CD1c-positive myeloid dendritic cell (primary cell): Measurements from ENCODE around the gene TMEM108.
A peak's percentile ranks its signal among the peaks of the same experiment; 100 is the strongest.

Experiments
- DNase-seq: peaks from one replicate; pipeline ENCODE4 v3.0.0-alpha.2; 2016; ENCODE audit errors: extremely low spot score

The TMEM108 gene

DNA sequence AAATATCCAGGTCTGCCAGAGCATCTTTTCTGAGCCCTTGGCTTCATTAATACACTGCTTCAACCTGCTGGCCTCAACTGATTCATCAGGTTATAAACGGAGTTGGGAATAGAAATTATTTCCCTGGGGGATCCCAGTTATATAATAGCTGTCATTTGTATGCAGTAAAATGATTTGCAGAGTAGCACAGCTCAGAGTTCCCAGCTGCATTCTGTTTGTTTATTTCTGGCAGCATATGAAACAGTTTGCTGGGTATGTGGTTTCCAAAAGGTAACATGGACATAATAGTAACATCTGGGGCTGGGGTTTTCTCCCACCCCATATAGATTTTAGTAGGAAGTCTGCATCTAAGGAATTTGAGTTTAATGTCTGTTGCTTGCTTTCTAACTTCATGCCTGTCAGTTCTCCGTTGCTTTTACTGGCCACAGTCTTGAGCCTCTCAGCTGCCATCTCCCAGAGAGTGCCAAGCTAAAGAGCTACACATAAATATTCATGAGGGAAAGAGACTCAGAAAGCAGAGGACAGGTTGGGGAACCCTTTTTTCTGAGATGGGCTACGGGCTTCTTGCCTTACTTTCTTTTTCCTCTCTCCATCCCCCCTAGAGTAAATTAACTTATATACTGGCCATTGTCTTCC, 124.6 kb downstream of the TMEM108 start:
- DNase-seq = no peak

DNA sequence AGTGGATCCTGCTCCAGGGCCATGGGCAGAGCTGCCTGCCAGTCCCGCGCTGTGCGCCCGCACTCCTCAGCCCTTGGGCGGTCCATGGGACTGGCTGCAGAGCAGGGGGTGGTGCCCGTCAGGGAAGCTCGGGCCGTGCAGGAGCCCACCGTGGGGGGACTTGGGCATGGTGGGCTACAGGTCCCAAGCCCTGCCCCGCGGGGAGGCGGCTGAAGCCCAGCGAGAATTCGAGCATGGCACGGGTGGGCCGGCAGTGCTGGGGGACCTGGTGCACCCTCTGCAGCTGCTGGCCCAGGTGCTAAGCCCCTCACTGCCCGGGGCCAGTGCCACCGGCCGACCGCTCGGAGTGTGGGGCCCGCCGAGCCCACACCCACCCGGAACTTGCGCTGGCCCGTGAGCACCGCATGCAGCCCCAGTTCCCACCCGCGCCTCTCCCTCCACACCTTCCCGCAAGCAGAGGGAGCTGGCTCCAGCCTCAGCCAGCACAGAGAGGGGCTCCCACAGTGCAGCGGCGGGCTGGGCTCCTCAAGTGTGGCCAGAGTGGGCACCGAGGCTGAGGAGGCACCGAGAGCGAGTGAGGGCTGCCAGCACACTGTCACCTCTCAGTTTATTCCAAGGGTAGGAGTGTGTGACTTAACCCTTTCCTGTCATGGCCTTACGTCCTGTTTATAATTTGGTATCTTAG, 129.3 kb downstream of the TMEM108 start:
- no peak for DNase-seq

DNA sequence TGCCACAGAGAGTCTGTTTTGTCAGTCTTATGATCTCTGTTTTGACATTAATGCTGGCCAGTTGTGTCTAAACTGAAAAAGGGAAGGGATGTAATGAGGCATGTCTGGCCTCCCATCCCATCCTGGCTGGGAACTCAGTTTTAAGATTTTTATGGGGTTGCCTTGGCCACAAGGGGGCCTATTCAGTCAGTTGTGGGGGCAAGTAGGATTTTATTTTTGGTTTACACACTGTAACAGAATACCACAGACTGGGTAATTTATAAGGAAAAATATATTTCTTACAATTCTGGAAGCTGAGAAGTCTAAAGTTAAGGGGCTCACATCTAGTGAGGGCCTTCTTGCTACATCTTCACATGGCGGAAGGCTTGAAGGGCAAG, 129.8 kb downstream of the TMEM108 start:
- no peak for DNase-seq

DNA sequence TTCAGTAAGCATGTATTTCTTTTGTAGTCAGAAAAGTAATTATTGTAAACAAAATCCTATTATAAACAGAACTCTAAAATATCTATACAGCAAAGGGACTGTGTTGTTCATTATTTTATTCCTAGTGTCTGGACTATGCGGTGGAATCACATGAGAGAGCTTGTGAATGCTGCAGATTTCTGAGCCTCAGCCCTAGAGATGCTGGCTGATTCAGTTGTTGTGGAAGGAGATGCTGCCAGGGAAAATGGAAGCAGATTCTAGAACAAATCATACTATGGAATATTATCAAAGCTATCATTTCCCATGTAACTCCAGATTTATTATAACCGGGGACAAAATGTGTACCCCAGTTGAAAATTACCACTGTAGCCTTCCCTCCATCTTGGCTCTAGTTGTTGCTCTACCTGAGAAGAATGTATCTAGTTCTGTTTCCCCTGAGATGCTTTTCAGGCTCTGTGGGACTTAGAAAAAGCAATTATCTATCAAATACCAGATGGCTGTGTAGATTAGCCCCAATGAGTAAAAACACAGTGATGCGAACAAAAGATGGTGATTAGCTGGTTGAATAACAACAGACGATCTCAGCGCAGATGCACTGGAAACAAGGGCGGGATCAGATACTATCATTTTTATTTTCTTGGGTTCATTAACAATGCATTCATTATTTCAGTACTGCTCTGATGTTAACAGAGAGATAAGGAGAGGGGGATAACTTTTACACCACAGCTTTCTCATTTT, 131.3 kb downstream of the TMEM108 start:
- no peak for DNase-seq

DNA sequence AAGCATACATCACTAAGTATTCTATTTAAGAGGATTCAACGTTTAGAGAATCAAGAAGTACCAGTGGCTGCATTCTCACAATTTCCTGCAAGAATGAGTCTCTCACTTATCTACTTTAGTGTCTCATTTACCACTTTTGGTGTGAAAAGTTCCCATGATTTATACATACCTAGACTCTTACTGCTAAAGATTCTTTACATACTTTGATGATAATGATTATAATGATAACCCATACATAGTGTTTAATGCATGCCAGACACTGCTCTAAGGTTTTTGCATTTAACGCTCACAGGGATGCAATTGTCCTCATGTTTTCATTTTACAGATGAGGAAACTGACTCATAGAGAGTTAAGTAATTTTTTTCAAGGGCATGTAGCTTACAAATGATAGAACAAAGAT, 133.6 kb downstream of the TMEM108 start:
- DNase-seq = no peak

DNA sequence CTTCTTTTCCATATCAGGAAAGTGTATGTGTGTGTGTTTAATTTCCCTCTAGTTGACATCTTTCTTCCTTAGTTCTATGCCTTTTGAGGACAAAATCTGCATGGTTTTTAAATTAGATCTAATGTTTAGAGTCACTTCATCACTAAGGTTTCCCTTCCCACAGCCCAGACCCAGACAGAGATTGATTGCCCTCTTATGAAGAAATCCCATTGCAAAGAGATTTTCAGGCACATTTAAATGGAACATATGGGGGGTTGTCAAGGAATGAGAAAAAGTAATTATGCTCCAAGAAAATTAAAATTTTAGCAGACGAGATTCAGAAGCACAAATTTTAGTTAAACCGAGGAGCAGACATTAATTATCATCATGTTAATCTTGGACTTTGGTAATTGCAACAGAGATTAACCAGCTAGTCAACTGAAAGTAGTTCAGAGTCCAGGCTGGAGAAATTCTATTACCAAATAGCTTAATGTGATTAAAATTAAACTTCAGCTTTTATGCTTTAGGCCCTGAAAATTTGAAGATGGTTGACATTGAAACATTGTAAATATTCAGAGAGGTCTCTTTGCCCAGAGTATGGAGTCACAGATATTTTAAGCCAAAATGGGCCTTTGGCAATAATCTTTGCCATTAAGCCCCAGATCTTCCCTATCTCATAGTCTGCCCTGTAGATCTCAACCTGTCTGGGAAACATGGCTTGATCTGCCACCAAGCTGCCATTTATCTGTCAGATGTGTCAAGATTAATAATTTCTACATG, 143.4 kb downstream of the TMEM108 start:
- DNase-seq = no peak

DNA sequence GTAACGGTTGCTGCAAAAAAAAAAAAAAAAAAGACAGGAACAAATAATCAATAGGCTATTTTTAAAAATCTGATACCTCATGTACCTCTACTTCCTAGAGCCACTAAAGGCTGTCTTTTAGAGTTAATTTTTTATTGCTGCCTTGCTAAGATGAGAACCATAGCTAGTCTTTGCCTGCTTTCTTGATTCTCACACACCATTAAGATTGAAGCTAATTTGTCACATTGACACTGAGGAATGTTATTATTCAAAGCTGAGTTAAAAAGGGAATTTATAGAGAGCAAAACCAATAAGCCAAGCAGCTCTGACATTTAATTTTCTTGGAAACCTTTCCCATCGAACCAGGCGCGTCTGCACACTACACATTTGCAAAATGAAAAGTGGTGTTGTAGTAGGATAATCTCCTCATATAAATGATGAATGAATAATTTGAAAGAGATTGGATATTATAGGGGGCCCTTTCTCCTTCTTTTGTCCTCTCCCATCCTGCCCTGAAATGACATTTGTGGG, 149.7 kb downstream of the TMEM108 start:
- DNase-seq = no peak

DNA sequence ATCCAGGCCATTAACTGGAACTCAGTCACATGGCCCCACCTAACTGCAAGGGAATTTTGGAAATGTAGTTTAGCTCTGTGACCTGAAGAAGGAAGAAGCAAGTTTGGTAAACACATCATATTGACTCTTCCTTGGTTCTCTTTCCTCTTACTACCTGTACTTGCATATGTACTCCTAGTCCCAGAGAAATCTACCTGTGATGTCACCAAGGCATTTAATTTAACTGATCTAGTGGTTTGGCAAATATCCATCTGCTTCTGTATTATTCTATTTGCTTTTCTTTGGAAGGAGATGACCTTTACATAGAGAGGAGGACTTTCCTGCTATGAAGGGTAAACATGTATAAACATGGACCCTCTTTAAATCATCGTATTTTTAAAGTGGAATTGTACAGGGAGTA, 150.8 kb downstream of the TMEM108 start:
- DNase-seq = no peak

DNA sequence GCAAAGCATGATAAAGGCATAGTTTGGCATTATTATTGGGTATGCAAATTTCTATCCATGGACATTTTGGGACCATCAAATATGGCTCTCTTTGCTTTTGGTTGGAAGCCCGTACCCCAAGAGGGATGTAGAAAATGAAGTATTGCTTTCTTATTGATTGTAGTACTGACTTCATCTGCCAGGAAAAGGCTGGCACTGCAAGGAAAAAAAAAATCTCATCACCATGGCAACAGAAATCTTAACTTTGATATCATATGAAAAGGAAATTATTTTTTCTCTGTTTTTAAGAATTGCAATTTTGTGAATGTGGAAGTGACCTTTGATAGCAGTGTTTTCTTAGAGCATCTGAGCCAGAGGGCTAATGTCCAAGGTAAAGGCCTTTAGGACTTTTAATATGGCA, 151.7 kb downstream of the TMEM108 start:
- no peak for DNase-seq

DNA sequence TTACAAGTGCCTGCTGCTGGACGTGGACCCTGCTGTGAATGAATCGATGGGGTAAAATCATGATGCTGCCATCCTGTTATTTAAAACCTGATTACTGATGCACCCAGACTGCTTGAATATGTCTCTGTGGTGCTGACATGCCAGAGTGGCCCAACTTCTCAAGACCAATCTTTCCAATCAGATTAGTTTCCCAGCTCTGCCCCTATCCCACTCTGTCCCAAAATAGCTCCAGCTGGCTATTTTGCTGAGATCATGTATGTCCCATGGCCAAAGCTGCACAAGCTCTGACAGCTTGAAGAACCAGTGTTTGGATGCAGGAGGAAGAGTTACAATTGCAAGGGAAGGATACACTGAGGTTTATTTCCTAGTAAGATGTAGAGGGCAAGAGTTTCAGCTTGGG, 153.6 kb downstream of the TMEM108 start:
- DNase-seq = no peak

DNA sequence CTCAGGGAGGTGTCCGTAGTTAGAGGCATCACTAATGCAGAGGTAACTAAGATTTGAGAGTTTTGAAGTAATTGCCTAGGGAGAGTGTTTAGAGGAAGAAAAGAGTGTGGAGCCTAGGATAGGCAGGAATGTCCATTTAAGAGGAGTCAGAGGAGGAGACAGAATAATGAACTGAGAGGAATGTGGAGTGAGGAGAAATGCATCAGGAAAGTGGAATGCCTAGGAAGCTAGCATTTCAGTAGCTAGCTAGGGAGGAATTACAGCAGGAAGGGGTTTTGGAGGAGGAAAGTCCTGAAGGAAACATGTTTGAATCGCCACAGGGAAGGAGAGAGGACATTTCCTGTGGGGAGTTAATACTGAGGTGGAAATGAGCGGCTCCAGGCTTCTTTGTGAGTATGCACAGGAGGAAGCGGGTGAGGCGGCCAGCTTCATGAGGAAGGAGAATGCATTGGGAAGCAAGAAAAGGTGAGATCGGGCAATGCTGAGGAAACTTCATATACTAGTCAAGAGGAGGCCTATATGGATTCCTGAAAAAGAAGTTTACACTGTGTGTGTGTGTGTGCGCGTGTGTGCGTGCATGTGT, 154.3 kb downstream of the TMEM108 start:
- no peak for DNase-seq

DNA sequence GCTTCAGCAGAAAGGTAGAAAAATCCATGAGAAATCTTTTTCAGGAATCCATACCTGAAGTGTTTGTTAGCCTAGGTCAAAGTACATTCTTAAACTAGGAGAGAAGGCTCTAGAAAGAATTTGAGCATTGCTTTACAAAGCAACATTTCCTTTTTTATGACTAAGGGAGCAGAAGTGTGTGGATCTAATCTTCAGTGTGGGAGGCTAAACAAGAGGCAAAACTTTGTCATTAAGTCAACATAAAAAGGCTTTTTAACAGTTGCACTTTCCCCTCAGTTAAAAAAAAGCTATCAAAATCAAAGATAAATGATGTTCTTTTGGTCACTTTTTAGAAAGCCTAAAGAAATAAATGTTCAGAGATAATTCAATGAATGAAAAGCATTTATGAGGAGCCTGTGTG, 154.8 kb downstream of the TMEM108 start:
- DNase-seq = no peak

DNA sequence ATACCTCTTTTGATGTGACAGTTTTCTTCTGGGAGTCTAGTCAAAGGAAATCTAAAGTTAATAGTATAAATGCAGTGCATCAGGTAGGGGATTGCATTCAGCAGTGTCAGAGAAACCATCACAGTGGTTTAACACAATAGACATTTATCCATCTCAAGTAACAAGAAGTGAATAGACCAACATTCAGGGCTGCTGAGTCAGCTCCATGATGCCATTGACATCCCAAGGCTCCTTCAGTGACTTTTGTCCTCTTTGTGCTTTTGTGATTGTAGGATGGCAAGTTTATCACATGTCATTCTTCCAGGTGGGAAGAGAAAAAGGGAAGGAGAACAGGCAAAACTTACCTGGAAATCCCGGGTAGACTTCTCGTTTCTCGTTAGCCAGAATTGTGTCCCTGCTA, 158.3 kb downstream of the TMEM108 start:
- DNase-seq = no peak

DNA sequence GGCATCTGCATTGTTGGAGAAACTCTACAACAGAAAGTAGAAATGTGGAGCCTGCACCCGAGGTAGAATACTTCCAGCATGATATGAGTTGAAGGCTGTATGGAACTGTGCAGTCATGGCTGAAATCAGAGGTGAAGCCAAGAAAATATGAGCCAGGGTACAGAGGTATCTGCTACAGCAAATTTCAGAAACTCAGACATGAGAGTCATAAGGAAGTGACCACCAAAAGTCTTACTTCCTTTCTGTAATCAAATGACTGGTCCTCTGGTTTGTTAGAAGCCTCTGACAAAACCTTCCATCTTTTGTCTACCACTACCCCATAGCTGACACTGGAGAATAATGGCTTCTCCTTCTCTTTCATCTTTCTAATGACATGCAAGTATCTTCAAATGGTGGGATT, 159.4 kb downstream of the TMEM108 start:
- DNase-seq = no peak

DNA sequence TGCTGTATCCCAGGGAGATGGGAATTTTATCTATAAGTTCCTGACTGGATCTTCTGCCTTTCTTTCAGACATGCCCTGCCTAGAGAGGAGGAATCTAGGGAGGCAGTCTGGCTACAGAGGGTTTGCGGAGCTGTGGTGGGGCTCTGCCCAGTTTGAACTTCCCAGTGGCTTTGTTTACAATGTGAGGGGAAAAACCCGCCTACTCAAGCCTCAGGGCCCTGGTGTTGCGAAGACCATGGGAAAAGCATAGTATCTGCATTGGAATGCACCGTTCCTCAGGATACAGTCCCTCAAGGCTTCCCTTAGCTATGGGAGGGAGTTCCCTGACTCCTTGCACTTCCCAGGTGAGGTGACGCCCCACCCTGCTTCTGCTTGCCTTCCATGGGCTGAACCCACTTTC, 168.7 kb downstream of the TMEM108 start:
- no peak for DNase-seq

DNA sequence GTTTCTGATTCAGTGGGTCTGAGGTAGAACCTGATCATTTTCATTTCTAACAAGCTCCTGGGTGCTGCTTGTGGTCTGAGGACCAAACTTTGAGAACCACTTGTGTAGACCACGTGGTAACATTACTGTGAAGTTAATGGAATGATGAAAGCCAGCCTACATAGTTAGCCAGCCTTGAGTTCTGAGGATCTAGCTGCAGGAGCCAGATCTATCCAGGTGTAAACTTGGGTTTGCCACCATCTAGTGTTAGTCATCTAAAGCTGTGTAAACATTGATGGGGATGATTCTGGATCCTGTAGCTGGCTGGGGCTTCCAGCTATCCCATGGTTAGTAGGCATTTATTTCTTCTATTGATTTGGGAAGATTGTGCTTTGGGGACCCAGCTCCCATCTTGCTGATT, 170.0 kb downstream of the TMEM108 start:
- no peak for DNase-seq

DNA sequence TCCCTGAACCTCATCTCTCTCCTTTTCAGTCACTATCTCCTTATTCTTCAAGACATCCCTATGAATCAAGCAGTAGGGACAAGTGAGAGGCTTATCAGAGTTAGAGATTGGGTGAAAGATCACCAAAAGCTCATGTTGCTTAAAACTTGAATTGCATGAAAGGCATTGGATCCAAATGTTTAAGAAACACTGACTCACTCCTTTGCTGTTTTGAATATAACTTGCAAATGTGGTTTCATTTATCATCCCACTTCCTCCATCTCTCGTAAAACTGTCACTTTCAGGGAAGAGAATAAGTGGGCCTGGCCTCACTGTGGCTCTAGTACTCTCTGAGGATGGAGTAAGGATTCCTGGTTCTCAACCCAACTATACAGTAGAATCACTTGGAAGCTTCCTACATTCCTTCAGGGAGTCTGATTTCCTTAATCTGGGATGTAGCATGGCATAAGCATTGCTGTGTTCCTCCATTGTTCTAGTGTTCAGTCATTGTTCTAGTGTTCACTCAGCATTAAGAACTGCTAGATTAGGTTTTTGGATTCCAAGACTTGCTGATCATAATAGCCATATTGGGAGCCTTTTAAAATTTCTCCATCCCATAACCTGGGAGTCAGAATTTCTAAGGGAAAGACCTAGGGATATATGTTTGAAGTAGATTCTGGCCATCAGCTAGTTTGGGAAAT, 171.8 kb downstream of the TMEM108 start:
- DNase-seq = peak; percentile 55

DNA sequence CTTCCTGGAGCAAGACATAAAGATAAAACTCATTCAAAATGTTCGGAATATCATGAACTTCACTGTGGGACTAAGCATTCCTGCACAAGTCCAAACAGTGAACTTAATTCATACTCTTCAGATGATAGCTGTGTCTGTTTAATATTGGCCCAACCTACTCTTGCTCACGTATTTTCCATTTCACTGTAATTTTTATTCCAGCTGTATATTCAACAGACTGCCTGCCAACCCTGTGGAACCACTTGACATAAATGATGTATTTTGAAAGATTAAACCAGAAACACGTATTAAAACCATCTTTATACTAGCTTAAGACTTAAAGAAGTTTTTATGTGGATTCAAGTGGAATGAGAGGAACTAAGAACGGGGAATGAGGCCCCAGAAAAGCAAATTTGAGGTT, 172.5 kb downstream of the TMEM108 start:
- no peak for DNase-seq

DNA sequence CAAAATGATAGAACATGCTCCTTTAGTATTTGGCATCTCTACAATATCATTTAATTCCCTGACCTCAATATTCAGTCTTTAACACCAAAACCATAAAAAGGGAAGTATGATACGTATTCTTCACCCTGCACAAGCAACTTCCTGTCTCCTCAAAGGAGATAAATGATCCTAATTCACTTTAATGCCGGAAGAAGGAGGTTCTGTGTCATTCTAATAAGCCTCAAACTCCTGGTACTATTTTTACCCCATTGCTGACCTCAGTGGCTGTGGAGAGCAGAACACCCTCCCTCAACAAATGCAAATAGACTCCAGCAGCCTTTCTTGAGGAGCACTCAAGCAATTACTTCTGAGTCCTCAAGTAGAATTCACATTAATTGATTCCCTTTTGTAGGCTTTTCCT, 173.3 kb downstream of the TMEM108 start:
- peak; percentile 61 for DNase-seq

DNA sequence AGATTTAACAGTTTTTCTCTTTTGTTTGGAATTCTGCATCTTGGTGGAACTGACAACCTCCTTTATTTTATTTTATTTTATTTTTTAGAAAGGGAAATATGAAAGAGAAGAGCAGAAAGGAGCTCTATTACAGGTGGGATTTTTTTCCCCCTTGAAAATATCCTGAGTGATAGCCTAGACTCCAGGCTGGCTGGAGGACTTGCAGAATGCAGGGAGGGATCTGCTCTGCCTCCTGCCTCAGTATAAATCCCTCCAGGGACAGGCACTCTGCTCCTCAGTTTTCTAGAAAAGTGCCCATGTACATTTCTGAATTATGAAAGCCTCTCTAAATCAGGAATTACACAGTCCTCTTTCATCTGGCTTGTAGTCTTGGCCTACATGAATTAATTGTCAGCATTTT, 173.7 kb downstream of the TMEM108 start:
- no peak for DNase-seq

DNA sequence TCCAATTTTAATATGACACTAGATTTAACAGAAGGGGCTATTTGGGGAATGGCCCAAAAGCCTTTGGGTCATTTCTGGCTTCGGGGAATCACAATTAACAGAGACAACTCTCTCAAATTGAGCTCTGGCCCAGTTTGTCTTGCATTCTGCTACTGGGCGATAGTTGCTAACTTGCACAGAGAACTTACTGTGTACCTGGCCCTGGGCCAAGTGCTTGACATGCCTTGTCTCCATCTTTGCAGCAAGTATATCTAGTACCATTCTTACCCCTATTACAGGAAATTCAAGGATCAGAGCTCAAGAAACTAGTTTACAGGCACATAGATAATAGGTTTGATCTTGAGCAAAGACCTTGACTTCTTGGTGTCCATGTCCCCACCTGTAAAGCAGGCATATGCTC, 175.7 kb downstream of the TMEM108 start:
- DNase-seq = no peak
